GM23248 (cell line): ENCODE data around the gene IFNAR2.

Experiments used
- EZH2 ChIP-seq: fragments of 200-600 bp; sonication (generic); IDR thresholded peaks from 2 replicates; pipeline ENCODE4 v1.6.1; 2018; ENCODE audit warnings: antibody characterized with exemption, mild to moderate bottlenecking; ENCODE audit not compliant: insufficient read depth, poor library complexity, severe bottlenecking
- EZH2phosphoT487 ChIP-seq: fragments of 200-600 bp; sonication (generic); IDR thresholded peaks from 2 replicates; pipeline ENCODE4 v1.6.1; 2018; ENCODE audit warnings: antibody characterized with exemption, moderate library complexity, mild to moderate bottlenecking, low read depth; ENCODE audit not compliant: insufficient read depth

DNA sequence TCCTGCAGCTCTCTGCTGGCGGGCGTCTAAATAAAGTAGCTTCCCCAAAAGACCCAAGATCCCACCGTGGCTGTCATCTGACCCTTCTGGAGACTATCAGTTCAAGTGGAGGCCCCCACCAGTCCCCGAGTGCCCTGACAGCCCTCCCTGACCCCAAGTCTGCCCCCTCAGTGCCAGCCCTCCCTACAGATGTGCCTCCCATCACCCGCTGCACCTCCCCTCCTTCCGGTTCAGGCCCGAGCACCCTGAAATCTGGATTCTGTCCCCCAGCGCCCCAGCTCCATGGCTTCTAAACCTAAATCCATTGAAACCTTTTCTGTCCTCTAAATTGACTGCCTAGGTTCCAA is 37.0 kb downstream of the IFNAR2 start:
- TF ChIP-seq EZH2 (no peak), EZH2phosphoT487 (no peak)
